ENCODE measurements around the gene PRDM16.

The PRDM16 gene

GRCh38 chr1:3140437-3140836 lies 71.4 kb downstream of the PRDM16 start:
- no peak for DNase-seq (ENCODE audit: low read depth, low spot score)

DNA sequence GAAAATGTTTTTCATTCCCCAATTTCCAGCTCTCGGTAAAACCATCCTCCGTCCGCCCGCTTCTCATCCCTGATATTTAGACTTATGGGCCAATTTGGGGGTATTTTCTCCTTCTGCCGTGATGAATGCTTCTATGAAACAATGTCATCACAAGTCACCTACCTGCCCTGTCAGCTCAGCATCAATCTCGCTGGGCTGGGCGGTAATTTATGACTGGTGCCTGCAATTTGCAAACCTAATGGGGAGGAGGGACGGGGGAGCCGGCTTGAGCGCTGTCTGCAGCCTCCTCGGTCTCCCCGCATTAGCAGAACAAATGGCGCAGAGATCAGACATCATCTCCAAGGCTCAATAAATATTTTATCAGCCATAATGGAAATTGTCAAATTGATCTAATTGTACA lies 72.1 kb downstream of the PRDM16 start:
- no peak for DNase-seq (ENCODE audit: low read depth, low spot score)

DNA sequence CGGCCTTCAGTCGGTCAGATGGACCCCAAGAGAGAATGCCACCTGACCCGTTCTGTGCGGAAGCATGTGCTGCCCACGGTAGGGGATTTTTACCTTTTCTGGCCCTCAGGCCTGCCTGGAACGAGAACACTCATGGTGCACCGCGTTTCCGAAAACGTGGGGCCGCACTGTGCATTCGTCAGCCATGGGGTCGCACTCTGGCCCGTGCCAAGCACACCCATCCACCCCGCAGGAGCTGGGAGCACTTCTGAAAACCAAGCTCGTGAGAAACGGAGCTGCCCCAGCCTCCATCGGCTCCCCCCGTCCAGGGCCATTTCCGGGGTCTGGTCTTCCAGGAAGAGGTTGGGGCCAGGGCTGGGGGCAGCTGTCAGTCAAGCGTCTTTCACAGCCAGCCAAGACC lies 72.8 kb downstream of the PRDM16 start:
- no peak for DNase-seq (ENCODE audit: low read depth, low spot score)

DNA sequence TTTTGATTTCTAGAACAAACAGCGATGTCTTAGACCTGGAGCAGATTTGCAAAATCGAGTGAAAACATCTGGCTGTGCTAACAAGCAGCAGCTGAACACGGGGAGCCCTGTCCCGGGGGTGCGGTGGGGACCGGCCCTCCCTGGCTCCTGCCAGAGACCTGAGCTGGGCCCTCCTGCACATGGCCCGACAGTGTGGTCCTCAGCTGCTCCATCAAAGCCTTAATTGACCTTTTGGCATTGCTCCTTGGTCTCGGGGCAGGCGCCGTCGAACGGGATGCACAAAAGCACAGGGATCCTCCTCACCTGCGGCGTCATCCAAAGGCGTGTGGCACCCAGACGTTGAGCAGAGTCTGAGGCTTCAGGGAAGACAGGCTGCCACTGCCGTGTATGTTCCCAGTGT lies 73.2 kb downstream of the PRDM16 start:
- DNase-seq (ENCODE audit: low read depth, low spot score): no peak

- no peak for DNase-seq (ENCODE audit: low read depth, low spot score)
These were observed 73.7 kb downstream of the PRDM16 start for GRCh38 chr1:3142751-3143150.

DNA sequence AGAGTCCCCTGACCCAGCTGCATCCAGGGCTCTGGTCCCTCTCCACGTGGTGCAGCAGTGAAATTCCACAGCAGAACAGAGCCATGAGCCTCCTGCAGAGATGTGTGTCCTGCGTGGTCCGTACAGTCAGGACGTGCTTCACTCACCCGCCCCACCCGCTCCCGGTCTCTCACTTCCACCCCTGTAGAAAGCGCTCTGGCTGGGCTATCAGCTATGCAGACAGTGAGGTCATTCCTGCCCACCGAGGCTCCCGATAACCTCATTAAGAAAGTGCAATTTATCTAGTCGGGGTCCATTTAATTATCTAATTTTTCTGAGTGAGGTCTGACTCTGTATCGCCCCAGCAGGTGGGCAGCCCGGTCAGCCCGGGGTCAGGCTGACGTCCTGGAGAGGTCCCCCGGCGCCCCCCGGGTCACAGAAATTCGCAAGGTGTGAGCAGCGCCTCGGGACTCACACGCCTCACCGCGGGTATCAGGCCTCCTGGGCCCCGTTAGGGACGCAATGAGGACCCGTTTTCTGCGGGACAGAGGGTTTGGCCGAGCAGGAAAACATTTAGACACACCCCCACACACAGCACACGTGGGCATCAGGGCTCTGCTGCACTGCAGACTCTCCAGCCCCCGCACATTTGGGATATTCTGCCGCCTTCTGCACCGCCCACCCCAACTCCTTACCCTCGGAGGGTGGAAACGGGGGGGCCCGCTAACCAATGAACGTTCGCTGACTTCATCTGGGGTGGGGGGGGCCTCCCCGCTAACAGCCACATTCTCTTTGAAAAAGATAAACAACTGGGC lies 76.7 kb downstream of the PRDM16 start:
- DNase-seq (ENCODE audit: low read depth, low spot score): no peak

GRCh38 chr1:3146458-3146857 lies 77.5 kb downstream of the PRDM16 start:
- no peak for DNase-seq (ENCODE audit: low read depth, low spot score)

GRCh38 chr1:3146907-3147306 lies 77.9 kb downstream of the PRDM16 start:
- DNase-seq (ENCODE audit: low read depth, low spot score): no peak

DNA sequence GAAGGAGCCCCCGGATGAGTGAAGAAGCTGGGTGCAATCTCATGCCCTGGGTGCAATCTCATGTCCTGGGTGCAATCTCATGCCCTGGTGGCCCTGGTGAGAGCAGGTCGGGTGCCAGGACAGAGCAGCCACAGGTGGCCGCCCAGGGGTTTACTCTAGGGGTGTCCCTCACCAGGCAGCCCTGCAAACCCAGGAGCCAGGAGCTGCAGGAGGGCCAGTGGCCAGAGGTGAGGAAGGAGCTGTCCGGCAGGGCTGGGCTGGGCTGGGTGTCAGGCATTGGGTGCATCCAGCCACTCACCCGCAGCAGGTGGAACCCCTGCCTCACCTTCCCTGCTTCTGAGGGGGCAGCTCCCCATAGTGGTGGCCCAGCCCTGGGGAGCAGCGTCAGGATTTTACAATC lies 79.2 kb downstream of the PRDM16 start:
- DNase-seq (ENCODE audit: low read depth, low spot score): no peak

DNA sequence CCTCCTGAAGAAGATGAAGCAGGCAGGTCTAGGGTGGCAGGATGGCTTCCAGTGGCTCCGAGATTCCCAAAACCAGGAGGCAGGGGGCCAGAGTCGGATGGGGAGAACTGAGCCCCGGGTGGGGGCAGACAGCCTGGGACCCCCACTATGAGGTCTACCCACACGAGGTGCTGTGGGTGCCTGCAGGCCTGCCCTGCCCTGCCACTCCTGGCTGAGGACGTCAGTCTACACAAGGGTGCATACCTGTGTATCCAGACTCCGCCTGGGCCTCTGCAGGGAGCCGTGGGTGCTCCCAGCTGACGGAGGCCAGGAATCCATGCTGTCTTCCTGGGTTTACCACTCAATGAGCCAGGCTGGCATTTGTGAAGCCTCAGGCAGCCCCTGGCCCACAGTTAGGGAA lies 80.3 kb downstream of the PRDM16 start:
- no peak for DNase-seq (ENCODE audit: low read depth, low spot score)

DNA sequence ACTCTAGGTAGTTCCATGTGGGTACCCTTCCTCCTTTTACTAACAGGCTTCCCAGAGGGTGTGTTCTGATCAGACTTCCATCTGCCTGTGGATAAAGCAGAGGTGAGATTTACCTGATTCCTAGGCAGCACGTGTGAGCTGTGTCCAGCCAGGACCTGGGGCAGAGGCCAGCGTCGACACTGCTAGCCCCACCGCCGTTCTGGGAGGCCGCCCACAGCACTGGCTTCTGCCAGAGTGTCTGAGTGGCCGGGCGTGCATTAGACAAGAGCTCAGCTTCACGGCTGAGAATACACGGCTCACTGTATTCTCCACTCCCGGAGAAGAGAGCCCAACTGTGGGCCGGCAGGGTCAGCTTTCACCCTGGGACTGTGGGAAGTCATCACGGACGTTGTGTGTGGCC lies 82.5 kb downstream of the PRDM16 start:
- no peak for DNase-seq (ENCODE audit: low read depth, low spot score)

GRCh38 chr1:3152143-3152542 lies 83.1 kb downstream of the PRDM16 start:
- DNase-seq (ENCODE audit: low read depth, low spot score): no peak

GRCh38 chr1:3153197-3153596 lies 84.2 kb downstream of the PRDM16 start:
- no peak for DNase-seq (ENCODE audit: low read depth, low spot score)

GRCh38 chr1:3153902-3154795 lies 85.1 kb downstream of the PRDM16 start:
- no peak for DNase-seq (ENCODE audit: low read depth, low spot score)

DNA sequence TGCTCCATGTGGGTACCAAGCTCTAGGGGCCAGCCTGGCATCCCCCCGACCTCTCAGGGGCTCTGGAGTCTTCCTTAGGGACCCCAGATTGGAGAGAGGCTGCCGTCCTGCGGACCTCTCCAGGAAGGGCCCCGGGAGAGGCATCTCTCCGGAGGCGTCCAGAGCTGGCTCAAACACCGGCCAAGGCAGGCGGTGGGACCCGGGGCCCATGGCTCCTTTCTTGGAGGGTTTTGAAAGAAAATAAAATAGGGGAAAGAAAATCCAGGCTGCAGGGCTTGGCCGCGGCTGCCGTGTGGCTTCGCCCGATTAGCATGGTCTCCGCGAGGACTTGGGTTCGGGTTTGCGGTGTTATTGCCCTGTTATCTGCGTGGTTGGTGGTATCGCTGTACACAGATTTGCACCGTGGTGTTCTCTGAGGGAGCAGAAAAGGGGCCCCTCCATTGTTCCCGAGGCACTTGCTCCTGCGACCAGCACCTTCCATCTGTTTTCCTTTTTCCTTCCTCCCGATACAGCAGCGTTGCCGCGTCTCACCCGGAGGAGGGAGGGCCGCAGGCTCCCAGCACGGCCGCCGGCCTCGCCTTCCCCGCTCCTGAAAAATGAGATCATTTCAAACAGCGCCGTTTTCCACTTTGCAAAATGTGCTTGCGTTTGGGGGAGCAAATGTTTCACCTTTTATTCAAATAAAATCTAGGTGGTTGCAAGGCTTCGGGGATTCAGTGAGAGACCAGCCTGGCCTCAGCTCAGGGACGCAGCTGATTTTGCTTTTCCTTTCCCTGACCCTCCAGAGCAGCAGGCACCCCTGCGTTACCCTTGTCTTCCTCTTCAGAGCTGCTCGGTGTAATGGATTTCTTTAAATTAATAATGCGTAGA lies 86.3 kb downstream of the PRDM16 start:
- no peak for DNase-seq (ENCODE audit: low read depth, low spot score)

GRCh38 chr1:3155926-3156220 lies 86.9 kb downstream of the PRDM16 start:
- DNase-seq (ENCODE audit: low read depth, low spot score): no peak

- peak; percentile 62 for DNase-seq (ENCODE audit: low read depth, low spot score)
These were observed 87.9 kb downstream of the PRDM16 start for GRCh38 chr1:3156936-3157335.

- no peak for DNase-seq (ENCODE audit: low read depth, low spot score)
These were observed 89.3 kb downstream of the PRDM16 start for GRCh38 chr1:3158347-3158746.

- no peak for DNase-seq (ENCODE audit: low read depth, low spot score)
These were observed 90.1 kb downstream of the PRDM16 start for GRCh38 chr1:3159121-3159520.

- no peak for DNase-seq (ENCODE audit: low read depth, low spot score)
These were observed 91.0 kb downstream of the PRDM16 start for GRCh38 chr1:3159996-3160395.

- DNase-seq (ENCODE audit: low read depth, low spot score): no peak
These were observed 91.7 kb downstream of the PRDM16 start for GRCh38 chr1:3160647-3161145.

All from ELF-1 (cell line).